Activated T-cell treated with anti-CD3 and anti-CD28 coated beads for 4 hours (primary cell): Measurements from ENCODE around the gene SMIM41.

Source experiments
- DNase-seq: peaks from one replicate; pipeline ENCODE4 v3.0.0-alpha.2; 2020

Gene SMIM41

DNA sequence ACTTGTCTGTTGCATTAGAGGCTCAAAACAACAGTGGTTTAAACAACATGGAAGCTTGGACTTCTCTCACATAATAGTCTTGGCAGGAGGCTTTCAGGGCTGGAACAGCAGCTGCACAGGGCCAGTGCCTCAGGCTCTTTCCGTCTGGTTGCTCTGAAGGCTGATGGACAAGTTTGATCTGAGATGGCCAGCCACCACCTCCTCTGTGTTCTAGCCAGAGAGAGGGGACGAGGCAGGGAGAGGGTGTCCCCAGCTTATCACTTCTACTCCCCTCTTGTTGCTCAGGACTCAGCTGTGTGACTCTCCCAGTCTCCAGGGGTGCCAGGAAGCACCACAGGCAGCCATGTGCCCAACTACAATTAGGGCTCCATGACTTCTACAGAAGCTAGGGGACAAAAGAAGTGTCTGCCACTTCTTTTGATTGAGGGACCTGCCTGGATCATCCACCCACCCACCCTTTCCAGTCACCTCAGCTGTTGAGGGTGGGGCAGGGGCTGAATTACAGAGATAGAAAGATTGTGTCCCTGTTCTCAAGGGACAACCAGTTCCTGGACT lies 46.6 kb downstream of the SMIM41 start:
- DNase-seq: no peak

DNA sequence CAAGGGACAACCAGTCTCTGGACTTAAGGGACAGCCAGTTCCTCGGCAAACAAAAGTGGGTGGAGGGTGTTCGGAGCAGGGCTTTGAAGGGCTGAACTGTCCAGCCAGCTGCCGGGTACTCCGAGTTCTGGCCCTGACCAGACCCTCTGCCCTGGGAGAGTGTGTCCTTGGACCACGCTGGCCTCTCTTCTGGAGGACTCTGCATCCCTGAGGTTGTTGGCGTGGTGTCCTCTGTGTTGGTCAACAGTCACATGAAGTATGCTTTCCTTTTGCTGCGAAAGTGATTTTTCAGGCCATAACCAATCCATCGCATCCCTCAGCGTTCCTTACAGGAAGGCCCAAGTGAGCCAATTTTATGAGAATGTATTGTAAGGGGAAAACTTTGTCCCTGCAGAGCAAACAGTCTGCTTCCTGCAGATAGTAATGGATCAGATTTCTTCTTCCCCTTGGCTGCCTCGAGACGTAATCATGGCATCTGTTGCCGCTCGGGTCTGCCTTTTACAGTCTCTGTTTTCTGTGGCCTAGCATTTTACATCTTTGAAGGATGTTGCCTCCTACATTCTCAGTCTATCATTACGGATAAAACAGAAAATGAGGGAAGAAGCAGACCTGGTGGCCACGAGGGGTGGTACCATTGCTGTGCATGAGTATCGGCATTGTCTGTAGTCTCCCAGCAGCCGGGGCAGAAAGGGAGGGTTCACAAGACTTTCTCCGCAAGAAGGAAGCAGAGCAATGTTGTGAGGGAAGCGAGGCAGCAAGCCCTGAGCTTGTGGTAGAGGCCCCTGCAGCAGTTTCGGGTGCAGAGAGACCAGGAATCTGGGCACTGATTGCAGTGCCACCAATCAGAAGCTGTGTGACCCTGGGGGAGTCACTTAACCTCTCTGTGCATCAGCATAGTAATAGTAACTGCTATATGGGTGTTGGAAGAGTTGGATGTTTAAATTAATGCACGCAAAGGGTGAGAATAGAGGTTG lies 47.4 kb downstream of the SMIM41 start:
- DNase-seq: no peak

DNA sequence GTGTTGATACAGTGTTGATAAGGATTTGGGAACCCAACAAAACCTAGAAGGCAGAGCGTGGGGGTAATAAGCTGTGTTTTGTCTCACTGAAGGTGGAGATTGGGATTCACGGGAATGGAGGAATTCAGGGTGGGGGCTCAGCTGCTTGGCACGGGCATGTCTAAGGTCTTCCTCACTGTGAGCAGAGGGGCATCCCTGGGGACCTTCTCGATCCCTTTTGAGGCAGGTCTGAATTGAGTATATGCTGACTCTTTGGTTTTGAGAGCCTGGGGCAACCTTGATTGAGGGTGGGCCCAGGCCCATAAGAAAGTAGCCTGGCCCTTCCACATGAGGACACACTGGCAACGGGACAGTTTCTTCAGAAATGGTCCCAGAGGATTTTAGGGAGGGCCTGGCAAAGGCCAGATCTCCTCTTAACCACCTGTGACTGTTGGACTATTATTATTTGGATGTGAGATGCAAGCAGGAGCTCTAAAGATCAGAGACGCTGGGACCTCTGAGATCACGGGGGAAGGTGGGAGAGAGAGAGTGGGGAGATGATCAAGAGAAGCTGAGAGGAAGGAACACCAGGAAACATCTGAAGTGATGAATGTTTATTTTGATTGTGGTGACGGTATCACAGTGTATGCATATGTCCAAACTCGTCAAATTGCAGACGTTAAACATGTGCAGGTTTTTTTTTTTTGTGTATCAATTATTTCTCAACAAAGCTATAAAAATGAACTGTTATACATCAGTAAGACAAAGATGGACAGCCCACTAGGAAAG lies 48.4 kb downstream of the SMIM41 start:
- DNase-seq: no peak

DNA sequence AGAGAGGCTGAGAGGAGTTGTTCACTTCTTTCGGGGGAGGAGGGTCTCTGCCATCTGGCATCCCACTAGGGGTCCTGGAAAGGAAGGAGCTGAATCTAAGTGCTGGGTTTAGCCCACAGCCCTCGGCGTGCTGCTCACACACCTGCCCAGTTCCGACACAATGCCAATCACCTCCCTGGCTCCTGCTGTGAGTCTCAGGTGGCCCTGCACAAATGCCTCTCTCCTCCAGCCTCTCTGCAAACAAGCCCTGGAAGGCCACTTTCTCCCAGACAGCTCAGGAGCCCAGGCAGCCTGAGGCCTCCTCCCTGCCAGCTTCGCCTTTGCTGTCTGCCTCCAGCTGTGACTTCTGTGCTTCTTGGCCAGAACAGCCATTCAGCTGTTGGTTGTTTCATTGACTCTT lies 51.2 kb downstream of the SMIM41 start:
- DNase-seq: no peak

DNA sequence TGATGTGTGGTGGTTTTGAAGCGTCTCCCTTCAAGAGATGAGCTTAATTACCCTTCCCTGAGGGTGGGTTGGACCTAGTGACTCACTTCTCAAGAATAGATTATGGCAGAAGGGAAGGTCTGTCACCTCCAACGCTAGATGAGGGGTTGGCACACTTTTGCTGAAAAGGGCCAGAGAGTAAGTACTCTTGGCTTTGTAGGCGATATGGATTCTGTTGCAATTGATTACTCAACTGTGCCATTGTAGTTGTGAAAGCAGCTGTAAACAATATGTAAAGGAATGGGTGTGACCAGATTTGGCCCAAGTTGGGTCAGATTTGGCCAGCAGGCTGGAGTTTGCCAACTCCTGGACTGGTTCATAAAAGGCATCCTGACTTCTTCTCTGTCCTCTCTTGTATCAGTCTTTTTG lies 53.3 kb downstream of the SMIM41 start:
- no peak for DNase-seq

DNA sequence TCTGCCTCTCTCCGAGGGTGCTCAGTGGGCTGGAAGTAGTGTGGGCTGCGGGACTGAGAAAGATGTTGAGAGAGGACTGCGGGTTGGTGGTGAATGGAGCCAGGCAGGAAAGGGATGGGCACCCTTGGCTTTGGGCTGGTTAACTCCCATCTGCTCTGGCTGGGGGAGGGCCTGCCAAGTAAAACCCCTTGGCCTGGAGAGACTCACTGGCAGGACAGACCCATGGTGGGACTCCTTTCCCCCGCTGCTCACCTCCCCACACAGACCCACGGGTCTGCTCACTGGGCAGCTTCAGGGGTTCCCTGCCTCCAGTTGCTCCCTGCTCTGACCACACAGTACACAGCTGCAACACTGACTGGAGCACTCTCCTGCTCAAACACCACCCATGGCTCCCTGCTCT lies 58.2 kb downstream of the SMIM41 start:
- DNase-seq: no peak

DNA sequence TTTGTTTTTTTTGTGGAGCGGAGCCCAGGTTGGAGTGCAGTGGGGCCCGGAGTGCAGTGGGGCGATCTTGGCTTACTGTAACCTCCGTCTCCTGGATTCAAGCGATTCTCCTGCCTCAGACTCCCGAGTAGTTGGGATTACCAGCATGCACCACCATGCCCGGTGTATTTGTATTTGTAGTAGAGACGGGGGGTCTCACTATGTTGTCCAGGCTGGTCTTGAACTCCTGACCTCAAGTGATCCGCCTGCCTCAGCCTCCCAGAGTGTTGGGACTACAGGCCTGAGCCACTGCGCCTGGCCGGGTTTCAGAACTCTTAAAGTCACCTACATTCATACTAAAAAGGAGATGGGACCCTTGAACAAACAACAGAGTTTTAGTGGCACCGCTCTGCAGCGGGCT lies 59.6 kb downstream of the SMIM41 start:
- DNase-seq: no peak

DNA sequence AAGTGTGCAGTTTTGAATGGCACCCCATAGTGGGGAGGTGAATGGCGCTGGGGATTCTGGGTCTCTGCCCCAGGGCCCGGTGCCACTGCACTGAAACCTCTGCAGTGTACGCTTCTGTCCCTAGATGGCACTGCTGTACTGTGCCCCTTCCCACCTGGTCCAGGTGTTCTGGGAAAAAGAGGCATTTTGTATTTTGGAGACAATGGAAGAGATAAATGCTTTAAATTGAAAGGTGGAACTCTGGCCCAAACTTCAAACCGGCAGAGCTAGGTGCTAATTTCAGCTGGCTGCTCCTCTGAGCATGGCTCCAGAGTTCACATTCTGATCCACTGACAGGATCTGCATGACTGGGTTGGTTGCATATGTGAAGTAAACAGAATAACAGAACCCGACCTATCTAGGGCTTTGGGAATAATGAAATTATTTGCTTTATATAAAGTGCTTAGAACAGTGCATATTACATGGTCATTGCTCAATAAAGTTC lies 60.1 kb downstream of the SMIM41 start:
- no peak for DNase-seq

DNA sequence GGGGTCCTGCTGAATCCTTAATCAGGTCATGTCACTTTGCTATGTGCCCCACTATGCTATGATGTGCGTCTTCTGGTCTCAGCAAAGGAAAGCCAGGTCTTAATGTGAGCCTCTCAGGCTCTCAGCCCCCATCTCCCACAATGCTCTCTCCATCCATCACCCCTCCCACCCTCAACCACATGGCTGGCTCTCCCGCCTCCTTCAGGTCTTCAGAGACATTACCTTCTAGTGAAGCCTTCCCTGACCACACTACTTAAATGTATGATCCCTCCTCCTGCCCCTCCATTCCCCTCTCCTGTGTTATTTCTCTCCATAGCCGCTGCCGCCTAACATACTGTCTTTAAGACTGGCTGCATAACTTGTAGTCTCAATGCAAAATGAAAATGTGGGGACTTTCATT lies 61.8 kb downstream of the SMIM41 start:
- DNase-seq: no peak

DNA sequence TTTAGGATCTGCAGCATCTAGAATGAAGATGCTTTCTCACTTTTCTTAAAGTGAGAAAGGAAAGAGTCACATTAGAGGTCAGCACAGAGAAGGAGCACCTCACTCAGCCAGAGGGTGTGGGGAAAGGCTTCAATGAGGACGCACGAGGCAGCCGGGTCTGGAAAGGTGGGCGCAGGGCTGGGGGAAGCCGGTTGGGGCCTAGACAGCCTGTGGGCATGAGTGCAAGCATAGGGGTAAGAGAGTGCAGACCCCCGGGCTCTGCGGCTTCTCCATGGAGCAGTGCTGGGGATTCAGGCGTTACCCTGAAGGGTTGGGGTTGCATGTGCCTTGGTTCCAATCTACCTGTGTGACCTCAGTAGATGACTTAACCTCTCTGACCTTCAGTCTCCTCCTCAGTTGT lies 62.4 kb downstream of the SMIM41 start:
- DNase-seq: no peak

DNA sequence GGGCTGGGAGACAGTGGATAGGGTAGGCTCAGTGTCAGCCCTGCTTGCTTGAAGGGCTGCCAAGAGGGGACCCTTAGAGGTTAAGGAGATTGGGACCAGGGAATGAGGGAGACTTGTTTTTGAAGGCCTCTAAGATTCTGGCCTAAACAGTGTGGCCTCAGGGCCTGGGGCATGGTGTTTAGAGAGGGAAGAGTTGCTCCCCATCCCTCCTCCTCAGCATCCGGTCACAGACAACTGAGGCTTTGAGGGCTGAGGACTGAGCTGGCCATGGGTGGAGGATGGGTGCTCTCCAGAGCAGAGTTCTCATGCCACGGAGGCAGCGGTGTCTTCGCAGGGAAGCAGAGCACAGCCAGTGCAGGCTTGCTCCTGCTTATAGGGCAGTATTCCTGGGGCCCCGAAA lies 62.9 kb downstream of the SMIM41 start:
- DNase-seq: no peak

DNA sequence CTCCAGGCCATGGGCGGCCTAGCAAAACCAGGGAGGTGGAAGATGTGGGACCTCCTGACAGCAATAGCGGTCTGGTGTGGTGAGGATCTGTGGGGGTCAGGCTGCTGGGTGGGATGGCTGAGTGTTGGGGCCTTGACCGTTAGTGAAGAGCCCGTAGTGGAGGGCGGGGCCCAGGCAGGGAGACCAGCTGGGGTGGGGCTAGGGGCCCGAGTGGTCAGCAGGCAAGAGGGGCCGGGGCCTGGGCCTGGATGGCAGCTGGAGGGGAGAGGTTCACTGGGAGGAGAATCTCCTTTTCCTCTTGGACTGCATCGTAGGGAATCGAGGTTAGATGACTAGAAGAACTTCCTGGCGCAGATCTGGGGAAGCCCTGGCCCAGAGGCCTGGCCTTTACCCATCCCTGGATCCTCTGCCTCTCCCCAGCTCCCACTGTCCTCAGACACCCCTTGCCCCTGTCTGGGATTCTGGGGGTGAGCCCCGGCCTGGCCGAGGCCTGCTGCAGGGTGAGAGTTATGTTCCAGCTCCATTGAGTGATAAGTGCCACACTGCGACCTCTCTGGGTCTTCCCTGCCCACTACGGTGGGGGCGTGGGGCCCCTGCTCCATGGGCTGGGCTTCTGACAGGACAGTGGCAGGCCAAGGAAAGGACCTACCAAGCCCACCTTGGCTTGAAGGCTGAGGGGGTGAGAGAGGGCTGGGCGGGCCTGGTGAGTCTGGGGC lies 65.2 kb downstream of the SMIM41 start:
- DNase-seq: no peak

DNA sequence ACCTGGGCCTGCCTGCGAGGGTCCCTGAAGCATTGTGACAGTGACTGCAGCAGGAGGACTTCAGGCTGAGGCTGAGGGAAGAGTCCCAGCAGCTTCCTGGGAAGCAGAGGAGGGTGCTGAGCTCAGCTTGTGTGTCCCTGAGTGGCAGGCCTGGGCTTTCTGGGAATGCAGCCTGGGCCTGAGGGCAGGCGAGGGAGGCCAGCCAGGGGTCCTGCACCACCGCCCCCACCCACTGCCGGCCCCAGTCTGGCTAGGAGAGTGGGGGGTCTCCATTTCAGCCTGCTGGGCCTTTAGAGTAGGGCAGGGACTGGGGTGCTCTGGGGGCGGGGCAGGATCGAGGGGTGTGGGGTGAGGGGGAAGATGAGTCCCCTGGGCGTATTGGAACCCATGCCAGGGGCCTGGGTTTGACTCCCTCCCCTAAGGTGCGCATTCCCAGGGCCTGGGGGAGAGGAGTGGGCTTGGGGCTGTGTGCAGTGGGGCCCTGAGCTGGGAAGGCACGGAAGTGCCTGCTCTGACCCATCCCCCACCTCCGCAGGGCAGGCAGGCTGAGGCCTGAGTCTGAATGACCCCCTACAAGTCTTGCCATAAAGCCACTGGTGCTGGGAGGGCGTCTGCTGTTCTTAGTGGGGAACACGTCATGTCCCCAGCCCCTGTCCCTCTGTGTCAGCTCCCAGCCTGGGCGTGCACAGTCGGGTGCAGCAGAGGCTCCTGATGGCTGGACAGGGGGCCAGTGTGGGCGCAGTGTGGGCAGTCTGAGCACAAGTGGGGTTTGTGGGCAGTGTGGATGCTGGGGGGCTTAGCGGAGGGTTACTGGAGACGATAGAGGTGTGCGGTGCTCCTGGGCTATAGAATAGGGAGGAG lies 66.0 kb downstream of the SMIM41 start:
- no peak for DNase-seq

DNA sequence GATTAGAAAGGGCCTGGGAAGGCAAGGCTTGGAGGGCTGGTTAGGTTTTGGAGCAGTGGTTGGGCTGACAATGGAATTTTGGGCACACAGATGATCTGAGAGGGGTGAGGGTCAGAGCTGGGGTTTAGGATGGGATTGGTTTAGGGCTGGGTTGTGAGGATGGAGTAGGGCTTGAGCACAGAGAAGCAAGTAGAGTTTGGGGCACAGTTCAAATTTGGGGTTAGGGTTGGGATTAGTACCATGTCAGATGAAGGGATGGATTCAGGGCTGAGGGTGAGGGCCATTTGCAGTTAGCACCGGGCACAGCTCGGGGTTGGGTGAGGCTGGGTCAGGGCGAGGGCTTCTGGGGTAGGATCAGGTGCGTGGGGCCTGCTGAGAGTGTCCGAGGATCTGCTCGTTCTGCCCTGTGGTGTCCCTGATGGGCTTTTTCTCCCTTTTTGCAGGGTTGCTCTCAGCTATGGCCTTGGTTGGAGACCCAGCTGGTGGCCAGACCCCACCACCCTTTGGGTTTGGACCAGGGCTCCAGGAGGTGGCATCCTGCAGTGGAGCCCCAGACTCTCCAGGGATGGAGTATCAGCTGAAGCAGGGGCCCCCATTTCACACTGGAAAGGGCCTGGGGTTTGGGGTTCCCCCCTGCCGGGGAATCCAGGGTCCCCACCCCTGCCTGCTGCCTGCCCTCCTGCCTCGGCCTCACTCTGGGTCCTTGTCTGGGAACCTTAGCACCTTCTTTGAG lies 66.8 kb downstream of the SMIM41 start:
- DNase-seq: no peak

DNA sequence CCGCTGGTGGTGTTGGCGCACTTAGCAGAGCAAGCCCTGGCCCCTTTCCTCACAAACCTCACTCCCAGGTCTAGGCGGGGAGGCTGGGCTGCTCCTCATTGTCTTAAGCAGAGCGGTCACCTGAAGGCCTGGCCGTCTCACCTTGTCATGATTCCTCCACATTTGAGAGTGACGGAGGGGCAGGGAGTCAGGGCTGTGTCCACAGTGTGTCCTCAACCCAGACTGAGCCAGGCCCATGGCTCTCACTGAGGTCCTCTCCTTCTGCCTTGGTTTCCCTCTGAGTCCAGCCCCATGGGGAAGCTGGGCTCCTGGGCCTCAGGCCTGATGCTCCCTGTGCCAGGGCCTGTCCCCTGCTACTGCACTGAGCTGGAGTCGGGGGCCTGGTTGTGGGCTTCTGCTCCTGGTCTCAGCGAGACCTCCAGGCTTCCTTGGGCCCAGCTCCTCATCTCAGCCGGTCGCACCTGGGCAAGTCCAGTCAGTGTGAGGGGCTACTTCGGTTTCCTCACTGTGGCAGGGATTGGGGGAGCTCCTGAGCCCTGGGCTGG lies 67.4 kb downstream of the SMIM41 start:
- DNase-seq: no peak

DNA sequence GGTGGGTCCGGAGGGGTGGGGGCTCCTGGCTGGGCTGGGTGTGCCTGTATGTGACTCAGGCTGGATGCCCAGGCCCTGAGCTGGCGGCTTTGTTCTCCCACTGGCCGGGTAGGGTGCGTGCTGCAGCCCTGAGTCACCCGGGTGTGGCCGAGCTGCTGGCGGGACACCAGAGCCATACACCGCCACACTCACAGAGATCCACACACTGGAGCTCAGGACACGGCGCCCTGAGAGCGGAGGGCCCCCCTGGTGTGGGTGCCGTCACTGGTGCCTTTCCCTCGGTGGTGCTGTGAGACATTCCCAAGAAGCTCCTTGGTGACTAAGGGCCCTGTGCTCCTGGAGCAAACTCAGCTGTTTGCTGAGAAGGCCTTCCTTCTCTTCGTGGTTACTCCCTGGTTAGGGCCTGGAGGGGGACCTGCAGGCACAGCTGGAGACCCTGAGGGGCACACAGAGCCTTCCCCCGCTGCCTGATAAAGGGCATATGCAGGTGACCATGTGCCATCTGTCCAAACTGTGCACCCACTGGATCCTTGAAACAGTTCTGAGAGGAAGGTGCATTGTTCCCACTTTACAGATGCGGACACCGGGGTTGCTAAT lies 68.0 kb downstream of the SMIM41 start:
- DNase-seq: no peak

DNA sequence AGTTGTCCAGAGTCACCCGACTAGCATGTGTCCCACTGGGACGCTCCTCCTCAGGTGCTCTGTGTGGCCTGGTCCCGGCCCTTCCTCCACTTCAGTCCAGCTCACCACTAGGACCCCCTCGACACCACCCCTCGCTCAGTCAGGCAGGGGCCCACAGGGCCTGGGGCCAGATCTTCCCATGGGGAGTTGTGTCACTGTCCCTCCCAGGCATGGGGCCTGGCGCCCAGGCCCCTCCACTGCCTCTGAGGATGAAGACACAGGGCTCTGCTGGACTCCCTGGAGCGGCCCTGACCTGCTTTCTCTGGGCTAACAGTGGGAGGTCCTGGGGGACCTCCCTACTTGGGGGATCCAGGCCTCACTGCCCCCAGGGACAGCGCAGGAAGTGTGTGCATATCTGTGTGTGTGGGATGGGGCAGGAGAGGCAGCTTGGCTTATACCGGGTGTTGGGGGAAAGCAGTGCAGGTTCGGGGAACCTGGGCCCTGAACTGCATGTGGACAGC lies 68.5 kb downstream of the SMIM41 start:
- DNase-seq: no peak

DNA sequence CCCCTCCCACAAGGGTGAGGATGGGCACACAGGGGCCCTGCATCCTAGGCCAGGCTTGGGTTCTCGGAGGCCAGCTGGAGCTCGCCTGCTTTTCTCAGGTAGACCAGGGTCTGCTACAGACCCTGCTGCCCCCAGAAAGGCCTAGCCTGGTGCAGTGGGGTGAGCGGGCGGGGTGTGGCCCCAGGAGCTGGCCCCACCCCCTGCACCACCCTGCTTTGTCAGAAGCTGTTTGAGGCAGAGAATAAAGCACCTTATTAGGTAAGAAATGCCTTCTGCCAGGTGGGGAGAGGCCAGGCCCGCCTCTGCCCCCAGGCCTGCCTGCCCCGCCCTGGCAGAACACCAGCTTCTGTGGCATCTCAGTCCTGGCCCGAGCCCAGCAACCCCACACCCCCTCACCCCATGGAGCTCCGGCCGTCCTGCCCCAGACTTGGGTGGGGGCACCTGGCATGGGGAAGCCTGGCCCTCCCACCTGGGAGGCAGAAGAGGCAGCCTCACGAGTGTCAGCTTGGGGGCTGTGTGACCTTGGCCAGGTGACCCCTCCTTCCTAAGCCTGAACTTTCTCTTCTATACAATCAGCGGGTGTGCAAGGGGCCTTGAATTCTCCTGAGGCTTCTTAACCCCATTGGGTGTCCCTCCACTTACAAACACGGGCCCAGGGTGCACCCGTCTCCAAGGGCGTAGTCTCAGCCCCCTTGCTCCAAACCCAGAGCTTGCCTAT lies 69.1 kb downstream of the SMIM41 start:
- no peak for DNase-seq

DNA sequence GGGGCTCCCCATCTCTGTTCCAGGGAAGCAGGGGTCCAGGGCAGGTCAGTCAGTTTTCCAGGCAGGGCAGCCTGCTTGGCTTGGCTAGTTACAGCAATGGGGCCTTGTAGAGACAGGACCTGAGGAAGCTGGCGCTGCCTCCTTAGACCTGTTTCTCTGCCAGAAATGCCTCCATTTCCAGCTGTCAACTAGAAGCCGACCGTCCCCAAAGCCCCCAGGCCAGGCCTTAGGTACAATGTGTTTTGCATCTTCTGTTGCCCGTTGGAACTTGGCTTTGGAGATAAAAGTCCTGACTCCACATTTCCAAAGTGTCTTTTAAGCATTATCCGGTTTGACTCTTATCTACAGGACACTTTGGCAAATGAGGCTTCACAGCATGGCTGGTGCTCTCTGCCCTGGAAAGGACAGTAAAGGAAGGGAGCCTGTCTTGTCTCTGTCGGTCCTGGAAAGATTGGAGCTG lies 69.7 kb downstream of the SMIM41 start:
- no peak for DNase-seq
